GM19193 (cell line): ENCODE data around the gene TECRL.

ENCODE experiments used
- POLR2A ChIP-seq: IDR thresholded peaks from 4 replicates; pipeline ENCODE4 v1.6.1; 2011; ENCODE audit not compliant: insufficient read depth, insufficient read length; ENCODE audit errors: extremely low read depth

The TECRL gene

DNA sequence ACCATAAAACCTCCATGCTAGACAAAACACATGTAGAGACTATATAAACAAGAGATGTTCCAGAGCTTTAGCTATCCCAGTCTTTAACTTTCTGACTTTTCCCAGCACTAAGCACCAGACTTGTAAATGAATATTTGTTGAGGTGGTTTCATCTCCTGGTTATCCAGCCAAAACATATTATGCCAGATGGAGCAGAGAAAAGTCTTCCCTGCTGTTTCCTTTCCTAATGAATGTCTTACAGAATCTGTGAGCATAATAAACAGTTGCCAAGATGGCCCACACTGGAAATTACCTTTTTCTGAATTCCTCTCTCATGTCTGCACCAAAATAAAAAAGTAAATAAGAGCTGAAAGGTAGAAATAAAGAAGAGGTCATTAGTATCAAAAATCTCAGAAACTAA, 159.2 kb downstream of the TECRL start:
- TF ChIP-seq POLR2A: no peak

DNA sequence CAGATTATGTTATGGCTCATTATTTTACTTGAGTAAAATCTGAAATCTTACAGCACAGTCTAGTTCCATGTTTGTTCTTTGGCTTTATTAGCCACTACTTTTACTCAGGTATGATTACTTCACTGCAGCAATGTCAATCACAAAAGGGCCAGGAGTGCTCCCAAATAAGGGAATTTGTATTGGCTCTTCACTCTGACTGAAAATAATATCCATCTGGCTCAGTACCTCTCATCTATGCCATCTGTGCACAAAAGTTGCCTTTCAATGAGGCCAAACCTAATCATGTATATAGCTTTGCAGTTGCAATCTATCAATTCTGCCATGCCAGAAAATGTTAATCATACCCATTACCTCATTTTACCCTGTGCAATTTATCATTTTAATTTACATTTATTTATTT, 161.1 kb downstream of the TECRL start:
- no peak for TF ChIP-seq POLR2A

DNA sequence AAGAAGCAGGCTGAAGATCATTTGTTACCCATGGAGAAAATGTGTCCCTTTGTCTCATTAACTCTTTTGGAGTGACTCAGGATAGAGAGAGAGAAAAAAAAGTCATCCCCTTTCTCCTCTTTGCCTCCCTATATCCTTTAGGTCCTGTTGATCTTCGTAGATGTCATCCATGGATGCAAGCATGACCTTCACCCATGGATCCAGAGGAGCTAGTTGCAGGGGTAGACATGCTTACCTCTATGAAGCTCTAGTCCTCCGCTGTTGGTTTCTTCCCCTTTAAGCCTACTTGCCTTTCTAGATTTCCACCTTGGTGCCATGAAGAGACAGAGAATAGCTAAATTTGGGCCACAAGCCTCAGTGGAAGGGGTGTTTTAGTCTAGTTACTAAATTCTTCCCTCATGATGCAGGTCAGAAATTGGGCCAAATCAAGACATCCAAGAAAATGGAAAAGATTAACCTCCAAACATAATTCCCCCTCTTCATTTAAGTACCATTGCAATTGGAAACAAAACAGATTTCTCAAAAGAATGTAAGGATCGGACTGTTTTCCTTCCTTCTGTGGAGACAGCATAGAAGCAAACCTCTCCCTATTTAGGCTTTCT, 178.4 kb downstream of the TECRL start:
- TF ChIP-seq POLR2A: no peak
